Measurements from ENCODE around the gene SMAD7.

SMAD7 gene

GRCh38 chr18:48949050-48949605, 1.6 kb downstream of the SMAD7 start:
- intact Hi-C loops (cut with DNase I): no loop called here
- DNase-seq: peak in 1 of 10 donors; percentile 68

- intact Hi-C loops (cut with DNase I): no loop called here
- peak in 7 of 10 donors; percentile 47 to 93 (median 72) for DNase-seq
Observed at GRCh38 chr18:48948112-48949049, 2.4 kb downstream of the SMAD7 start.

GRCh38 chr18:48947560-48947959, 3.2 kb downstream of the SMAD7 start:
- intact Hi-C loops (cut with DNase I): no loop called here
- DNase-seq: peak in 5 of 10 donors; percentile 51 to 93 (median 68)

GRCh38 chr18:48947092-48947491, 3.7 kb downstream of the SMAD7 start:
- intact Hi-C loops (cut with DNase I): no loop called here
- peak in 1 of 10 donors; percentile 38 for DNase-seq

- DNase-seq: peak in 1 of 10 donors; percentile 30
Observed at GRCh38 chr18:48946329-48946835, 4.4 kb downstream of the SMAD7 start.

GRCh38 chr18:48945953-48946217, 4.9 kb downstream of the SMAD7 start:
- DNase-seq: peak in 1 of 10 donors; percentile 39
- intact Hi-C loops (cut with DNase I): no loop called here

More at GRCh38 chr18:48946329-48946835, 4.4 kb downstream of the SMAD7 start:
- intact Hi-C loops (cut with DNase I): no loop called here

GRCh38 chr18:48944634-48945033, 6.1 kb downstream of the SMAD7 start:
- peak in 1 of 10 donors; percentile 64 for DNase-seq

GRCh38 chr18:48943736-48944527, 6.8 kb downstream of the SMAD7 start:
- DNase-seq: peak in 1 of 10 donors; percentile 56

More at GRCh38 chr18:48944634-48945033, 6.1 kb downstream of the SMAD7 start:
- intact Hi-C loops (cut with DNase I): no loop called here

GRCh38 chr18:48943333-48943732, 7.4 kb downstream of the SMAD7 start:
- intact Hi-C loops (cut with DNase I): no loop called here
- DNase-seq: peak in 1 of 10 donors; percentile 67

More at GRCh38 chr18:48943736-48944527, 6.8 kb downstream of the SMAD7 start:
- intact Hi-C loops (cut with DNase I): no loop called here

- peak in 1 of 10 donors; percentile 39 for DNase-seq
- intact Hi-C loops (cut with DNase I): no loop called here
Observed at GRCh38 chr18:48942554-48943261, 8.1 kb downstream of the SMAD7 start.

- DNase-seq: peak in 1 of 10 donors; percentile 64
- intact Hi-C loops (cut with DNase I): no loop called here
Observed at GRCh38 chr18:48942086-48942485, 8.7 kb downstream of the SMAD7 start.

- intact Hi-C loops (cut with DNase I): no loop called here
Observed at GRCh38 chr18:48941672-48942071, 9.1 kb downstream of the SMAD7 start.

GRCh38 chr18:48940854-48941611, 9.7 kb downstream of the SMAD7 start:
- DNase-seq: peak in 1 of 10 donors; percentile 72
- intact Hi-C loops (cut with DNase I): no loop called here

More at GRCh38 chr18:48941672-48942071, 9.1 kb downstream of the SMAD7 start:
- peak in 1 of 10 donors; percentile 58 for DNase-seq

- DNase-seq: peak in 1 of 10 donors; percentile 85
- intact Hi-C loops (cut with DNase I): no loop called here
Observed at GRCh38 chr18:48939205-48940097, 11.3 kb downstream of the SMAD7 start.

GRCh38 chr18:48938827-48939204, 11.9 kb downstream of the SMAD7 start:
- intact Hi-C loops (cut with DNase I): no loop called here

GRCh38 chr18:48937869-48938750, 12.7 kb downstream of the SMAD7 start:
- no peak for DNase-seq
- intact Hi-C loops (cut with DNase I): no loop called here

More at GRCh38 chr18:48938827-48939204, 11.9 kb downstream of the SMAD7 start:
- DNase-seq: peak in 1 of 10 donors; percentile 83

GRCh38 chr18:48935433-48935774, 15.4 kb downstream of the SMAD7 start:
- no peak for DNase-seq
- intact Hi-C loops (cut with DNase I): no loop called here
